HepG2 (cell line): ENCODE measurements around the gene BTD. TPM values are rescaled to one million over a fixed set of nuclear protein-coding genes. Genes with fewer than 3 reads are reported as not detected.

Experiments
- ATAC-seq: fragments of 200-7000 bp; cut with Tn5 transposase; 3 replicates; pipeline ENCODE4 v1.9.1; 2020; ENCODE audit warnings: mild to moderate bottlenecking, moderate library complexity
- BruUV-seq: library from RNA; stranded (reverse); fragments of 400-500 nt; replicated peaks from 2 replicates; lab custom pipeline; 2021; lab: Mats Ljungman, UMichigan
- CTCF ChIA-PET: fragments of 300-600 bp; formaldehyde crosslinking; extraction: SDS; loops from one replicate; lab custom pipeline; 2021; ENCODE audit warnings: low total read pairs, inconsistent platforms, low intra/inter-chr PET ratio; lab: Yijun Ruan, JAX
- POLR2A ChIA-PET: fragments of 350-600 bp; sonication (Branson Sonifier 250); formaldehyde crosslinking; loops from one replicate; lab custom pipeline; 2020; ENCODE audit warnings: antibody characterized with exemption, inconsistent platforms; lab: Yijun Ruan, JAX
- DNase-seq: peaks from one replicate; pipeline ENCODE4 v3.0.0-alpha.2; 2015; ENCODE audit warnings: low spot score
- FAIRE-seq: peaks from 3 replicates; lab custom pipeline; 2011; peaks lifted over from hg19 to GRCh38; lab: Jason Lieb, UNC
- H2AFZ ChIP-seq: one replicate; pipeline ENCODE4 v1.6.1; 2011; ENCODE audit warnings: low read length, inconsistent platforms
- H3K27ac ChIP-seq: fragments of 300-600 bp; 3 replicates; pipeline ENCODE4 v1.8.0; 2011; ENCODE audit warnings: mixed run types, mild to moderate bottlenecking, mixed read lengths, low read length, inconsistent platforms; ENCODE audit not compliant: insufficient read depth; ENCODE audit errors: extremely low read length
- H3K27me3 ChIP-seq, 2 experiments: fragments of 200-600 bp in 1 of 2; 2 replicates in 1 of 2; 3 replicates in 1 of 2; pipeline versions ENCODE4 v1.6.0 to v1.8.0; 2011; ENCODE audit warnings: low read length in 2 of 2, mild to moderate bottlenecking in 2 of 2, moderate library complexity in 2 of 2, inconsistent platforms in 1 of 2; ENCODE audit not compliant: insufficient read depth in 2 of 2, control insufficient read depth in 1 of 2
- H3K36me3 ChIP-seq, 2 experiments: fragments of 200-600 bp in 1 of 2; replicated peaks in 1 of 2; 2 replicates in 1 of 2; 3 replicates in 1 of 2; pipeline versions ENCODE4 v1.5.1 to v1.8.0; 2011; ENCODE audit warnings: low read length in 2 of 2, inconsistent platforms in 1 of 2; ENCODE audit not compliant: insufficient read depth in 2 of 2, control insufficient read depth in 1 of 2
- H3K4me1 ChIP-seq: 2 replicates; pipeline ENCODE4 v1.5.1; 2012; ENCODE audit warnings: low read length, inconsistent platforms; ENCODE audit not compliant: insufficient read depth
- H3K4me2 ChIP-seq: 2 replicates; pipeline ENCODE4 v1.6.0; 2011; ENCODE audit warnings: low read depth, low read length, inconsistent platforms
- H3K4me3 ChIP-seq, 3 experiments: fragments of 200-600 bp in 1 of 3; sonication (generic), shearing (Covaris generic) in 1 of 3; replicated peaks in 1 of 3; 2 replicates each; pipeline ENCODE4 v1.5.1; 2011 to 2016; ENCODE audit warnings: low read length in 3 of 3, inconsistent platforms in 2 of 3, low read depth in 2 of 3, mild to moderate bottlenecking in 2 of 3, control low read depth in 1 of 3, mixed read lengths in 1 of 3; ENCODE audit not compliant: insufficient read depth in 1 of 3
- H3K79me2 ChIP-seq: one replicate; pipeline ENCODE4 v1.6.1; 2011; ENCODE audit warnings: low read length, inconsistent platforms; ENCODE audit not compliant: insufficient read depth
- H3K9ac ChIP-seq: 2 replicates; pipeline ENCODE4 v1.6.0; 2011; ENCODE audit warnings: mild to moderate bottlenecking, low read depth, low read length, inconsistent platforms; ENCODE audit not compliant: insufficient read depth
- H3K9me3 ChIP-seq: 2 replicates; pipeline ENCODE4 v1.5.1; 2012; ENCODE audit warnings: mild to moderate bottlenecking, low read length
- H4K20me1 ChIP-seq: 2 replicates; pipeline ENCODE4 v1.6.0; 2011; ENCODE audit warnings: inconsistent platforms, mild to moderate bottlenecking, low read length, moderate library complexity; ENCODE audit not compliant: insufficient read depth
- FOXO1 ChIP-seq: sonication (generic); formaldehyde crosslinking; IDR thresholded peaks from 2 replicates; pipeline ENCODE4 v1.4.0; 2020; ENCODE audit warnings: missing genetic modification reagents
- MED8 ChIP-seq: sonication (generic); formaldehyde crosslinking; IDR thresholded peaks from 2 replicates; pipeline ENCODE4 v1.8.1; 2023; ENCODE audit warnings: mild to moderate bottlenecking, missing genetic modification reagents; ENCODE audit not compliant: insufficient replicate concordance
- MZF1 ChIP-seq: sonication (generic); formaldehyde crosslinking; IDR thresholded peaks from 2 replicates; pipeline ENCODE4 v1.8.1; 2023; ENCODE audit warnings: mild to moderate bottlenecking, missing genetic modification reagents, borderline replicate concordance
- PHB2 ChIP-seq: fragments of 450-650 bp; IDR thresholded peaks from 2 replicates; pipeline ENCODE4 v1.6.1; 2018; ENCODE audit not compliant: partially characterized antibody
- PRMT3 ChIP-seq: sonication (generic); formaldehyde crosslinking; IDR thresholded peaks from 2 replicates; pipeline ENCODE4 v1.8.1; 2022; ENCODE audit warnings: low read depth, mild to moderate bottlenecking, moderate library complexity, missing genetic modification reagents, borderline replicate concordance
- PTBP1 ChIP-seq: fragments of 200-400 bp; formaldehyde crosslinking; IDR thresholded peaks from 2 replicates; pipeline ENCODE4 v1.6.1; 2018; ENCODE audit warnings: low read length, low read depth; ENCODE audit not compliant: poor library complexity, severe bottlenecking
- TGIF2 ChIP-seq: IDR thresholded peaks from 2 replicates; pipeline ENCODE4 v1.6.1; 2016; ENCODE audit warnings: control low read depth, missing compliant biosample characterization
- ZNF354B ChIP-seq: sonication (generic); formaldehyde crosslinking; IDR thresholded peaks from 2 replicates; pipeline ENCODE4 v1.8.0; 2022; ENCODE audit warnings: mild to moderate bottlenecking, missing genetic modification reagents
- ZNF598 ChIP-seq: sonication (generic); formaldehyde crosslinking; IDR thresholded peaks from 2 replicates; pipeline ENCODE4 v1.5.1; 2020; ENCODE audit warnings: mild to moderate bottlenecking, missing genetic modification reagents, borderline replicate concordance
- ZNF724P ChIP-seq: sonication (generic); formaldehyde crosslinking; IDR thresholded peaks from 2 replicates; pipeline ENCODE4 v1.8.0; 2022; ENCODE audit warnings: missing genetic modification reagents, borderline replicate concordance
- ZZZ3 ChIP-seq: sonication (generic); formaldehyde crosslinking; IDR thresholded peaks from 2 replicates; pipeline ENCODE4 v1.4.0; 2020; ENCODE audit warnings: missing genetic modification reagents, mild to moderate bottlenecking, borderline replicate concordance
- WGBS: methylation state at CpG from one replicate; pipeline ENCODE4 v1.1.6; 2017; ENCODE audit warnings: low lambda C conversion rate; 5-methylcytosine and 5-hydroxymethylcytosine counted together
- in situ Hi-C: cut with HindIII; loops from 2 replicates; pipeline ENCODE4 v1.10.0; 2017; ENCODE audit warnings: low pct_unique_long_range_greater_than_20kb; ENCODE audit not compliant: extremely low pct_ligation_motif_present
- intact Hi-C: fragments of 100-400 bp; cut with micrococcal nuclease; formaldehyde crosslinking; loops from one replicate; pipeline ENCODE4 v1.10.0; 2022; ENCODE audit not compliant: unreplicated experiment
- polyA plus RNA-seq, 8 experiments: library from polyadenylated mRNA; depleted of rRNA in 3 of 8; stranded (reverse) in 7 of 8; unstranded in 1 of 8; fragments of >200 nt; fragmentation: Illumina TruSeq in 4 of 8; extraction: Trizol in 4 of 8; gene quantifications; 2 replicates each; pipeline versions ENCODE4 v1.2.1 to v1.2.3, GENCODE V29; 2011 to 2016; ENCODE audit warnings: low read depth in 4 of 8, missing spikeins in 1 of 8, mixed read lengths in 1 of 8; ENCODE audit not compliant: insufficient read depth in 1 of 8
- total RNA-seq, 5 experiments: library from RNA; depleted of rRNA; stranded (reverse); fragments of >200 nt; fragmentation: Illumina TruSeq; extraction: Trizol; gene quantifications; 2 replicates each; pipeline ENCODE4 v1.2.3, GENCODE V29; 2016; ENCODE audit warnings: low read depth in 1 of 5
- TF ChIP-seq, protein P1 (sequence below): sonication (generic); formaldehyde crosslinking; IDR thresholded peaks from 2 replicates; pipeline ENCODE4 v1.4.0; 2020; ENCODE audit warnings: missing genetic modification reagents
- TF ChIP-seq, protein P2 (sequence below): sonication (generic); formaldehyde crosslinking; IDR thresholded peaks from 2 replicates; pipeline ENCODE4 v1.4.0; 2020; ENCODE audit warnings: missing genetic modification reagents, borderline replicate concordance

The BTD gene
- total and polyA plus RNA-seq, 2 of the 13 experiments (the other 11 are each of a cell fraction or from before 2014, with no cell fraction given), result 15.7 to 35.5 TPM

DNA sequence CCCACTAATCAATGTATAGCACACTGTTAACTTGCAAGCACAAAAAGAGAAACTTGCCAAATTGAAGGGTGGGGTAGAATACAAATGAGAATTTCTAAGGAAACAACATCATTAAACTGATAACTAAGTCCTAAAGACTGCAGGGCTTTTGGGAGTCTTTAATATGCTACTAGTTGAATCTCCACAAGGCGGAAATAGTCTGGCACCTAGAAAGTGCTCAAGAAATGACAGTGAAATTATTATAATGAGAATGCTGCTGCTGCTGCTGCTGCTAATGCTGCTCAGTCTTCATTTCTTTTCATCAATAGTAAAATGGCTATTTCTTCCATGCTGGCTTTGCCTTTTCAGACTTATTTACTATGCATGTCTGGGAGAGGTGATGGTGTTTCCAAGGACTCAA, 91.8 kb downstream of the BTD start:
- H4K20me1 ChIP-seq, result no peaks in the 10 kb centered on the region
- H3K27ac ChIP-seq, result no peak overlapping the region
- TF ChIP-seq ZZZ3 (CRISPR knock-in tag), result no peak
- no peak for TF ChIP-seq PTBP1
- TF ChIP-seq, protein P1, sequence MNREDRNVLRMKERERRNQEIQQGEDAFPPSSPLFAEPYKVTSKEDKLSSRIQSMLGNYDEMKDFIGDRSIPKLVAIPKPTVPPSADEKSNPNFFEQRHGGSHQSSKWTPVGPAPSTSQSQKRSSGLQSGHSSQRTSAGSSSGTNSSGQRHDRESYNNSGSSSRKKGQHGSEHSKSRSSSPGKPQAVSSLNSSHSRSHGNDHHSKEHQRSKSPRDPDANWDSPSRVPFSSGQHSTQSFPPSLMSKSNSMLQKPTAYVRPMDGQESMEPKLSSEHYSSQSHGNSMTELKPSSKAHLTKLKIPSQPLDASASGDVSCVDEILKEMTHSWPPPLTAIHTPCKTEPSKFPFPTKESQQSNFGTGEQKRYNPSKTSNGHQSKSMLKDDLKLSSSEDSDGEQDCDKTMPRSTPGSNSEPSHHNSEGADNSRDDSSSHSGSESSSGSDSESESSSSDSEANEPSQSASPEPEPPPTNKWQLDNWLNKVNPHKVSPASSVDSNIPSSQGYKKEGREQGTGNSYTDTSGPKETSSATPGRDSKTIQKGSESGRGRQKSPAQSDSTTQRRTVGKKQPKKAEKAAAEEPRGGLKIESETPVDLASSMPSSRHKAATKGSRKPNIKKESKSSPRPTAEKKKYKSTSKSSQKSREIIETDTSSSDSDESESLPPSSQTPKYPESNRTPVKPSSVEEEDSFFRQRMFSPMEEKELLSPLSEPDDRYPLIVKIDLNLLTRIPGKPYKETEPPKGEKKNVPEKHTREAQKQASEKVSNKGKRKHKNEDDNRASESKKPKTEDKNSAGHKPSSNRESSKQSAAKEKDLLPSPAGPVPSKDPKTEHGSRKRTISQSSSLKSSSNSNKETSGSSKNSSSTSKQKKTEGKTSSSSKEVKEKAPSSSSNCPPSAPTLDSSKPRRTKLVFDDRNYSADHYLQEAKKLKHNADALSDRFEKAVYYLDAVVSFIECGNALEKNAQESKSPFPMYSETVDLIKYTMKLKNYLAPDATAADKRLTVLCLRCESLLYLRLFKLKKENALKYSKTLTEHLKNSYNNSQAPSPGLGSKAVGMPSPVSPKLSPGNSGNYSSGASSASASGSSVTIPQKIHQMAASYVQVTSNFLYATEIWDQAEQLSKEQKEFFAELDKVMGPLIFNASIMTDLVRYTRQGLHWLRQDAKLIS (CRISPR knock-in tag), result no peak
- no peak for TF ChIP-seq ZNF724P (CRISPR knock-in tag)
- no peak for TF ChIP-seq MED8 (CRISPR knock-in tag)
- no peak for TF ChIP-seq MZF1 (CRISPR knock-in tag)
- no peak for TF ChIP-seq ZNF598 (CRISPR knock-in tag)
- TF ChIP-seq PHB2, result no peak
- TF ChIP-seq ZNF354B, result no peak
- TF ChIP-seq PRMT3 (CRISPR knock-in tag), result no peak
- no peak for TF ChIP-seq TGIF2 (CRISPR knock-in tag)
- TF ChIP-seq, protein P2, sequence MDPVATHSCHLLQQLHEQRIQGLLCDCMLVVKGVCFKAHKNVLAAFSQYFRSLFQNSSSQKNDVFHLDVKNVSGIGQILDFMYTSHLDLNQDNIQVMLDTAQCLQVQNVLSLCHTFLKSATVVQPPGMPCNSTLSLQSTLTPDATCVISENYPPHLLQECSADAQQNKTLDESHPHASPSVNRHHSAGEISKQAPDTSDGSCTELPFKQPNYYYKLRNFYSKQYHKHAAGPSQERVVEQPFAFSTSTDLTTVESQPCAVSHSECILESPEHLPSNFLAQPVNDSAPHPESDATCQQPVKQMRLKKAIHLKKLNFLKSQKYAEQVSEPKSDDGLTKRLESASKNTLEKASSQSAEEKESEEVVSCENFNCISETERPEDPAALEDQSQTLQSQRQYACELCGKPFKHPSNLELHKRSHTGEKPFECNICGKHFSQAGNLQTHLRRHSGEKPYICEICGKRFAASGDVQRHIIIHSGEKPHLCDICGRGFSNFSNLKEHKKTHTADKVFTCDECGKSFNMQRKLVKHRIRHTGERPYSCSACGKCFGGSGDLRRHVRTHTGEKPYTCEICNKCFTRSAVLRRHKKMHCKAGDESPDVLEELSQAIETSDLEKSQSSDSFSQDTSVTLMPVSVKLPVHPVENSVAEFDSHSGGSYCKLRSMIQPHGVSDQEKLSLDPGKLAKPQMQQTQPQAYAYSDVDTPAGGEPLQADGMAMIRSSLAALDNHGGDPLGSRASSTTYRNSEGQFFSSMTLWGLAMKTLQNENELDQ (CRISPR knock-in tag), result no peak
- no peak for TF ChIP-seq FOXO1 (CRISPR knock-in tag)
- FAIRE-seq, result no peak
- no peak for ATAC-seq
- H2AFZ ChIP-seq, result no peak overlapping the region
- no CpG with 5 or more reads among the region's 1 CpG for WGBS
- no peak overlapping the region for H3K9ac ChIP-seq
- BruUV-seq, result no TSS peak
- no peak overlapping the region for H3K4me2 ChIP-seq
- peaks cover 3 to 49% of the 10 kb centered on the region in 2 experiments for H3K36me3 ChIP-seq
- H3K4me3 ChIP-seq, result no peak overlapping the region
- intact Hi-C loops, result no loop called here
- H3K27me3 ChIP-seq, result no peaks in the 10 kb centered on the region
- in situ Hi-C loops, result no loop called here
- POLR2A ChIA-PET, result no interaction called here
- no peaks in the 10 kb centered on the region for H3K79me2 ChIP-seq
- H3K4me1 ChIP-seq, result no peaks in the 10 kb centered on the region
- H3K9me3 ChIP-seq, result no peaks in the 10 kb centered on the region
- no peak for DNase-seq
- CTCF ChIA-PET, result no interaction called here
